Adrenal gland (tissue), 5 donors: Measurements from ENCODE around the gene TP53BP2.

Source experiments
- CTCF ChIP-seq, 6 experiments: fragments of 450-650 bp in 4 of 6; fragments of 200-600 bp in 2 of 6; sonication (generic) in 1 of 6; IDR thresholded peaks; 1 replicate in 5 of 6; 2 replicates in 1 of 6; pipeline versions ENCODE4 v1.5.1 to v1.8.0; 2016 to 2021; ENCODE audit warnings: antibody characterized with exemption in 6 of 6, mild to moderate bottlenecking in 2 of 6, moderate library complexity in 1 of 6
- POLR2A ChIP-seq, 2 donors: fragments of 450-650 bp; IDR thresholded peaks; one replicate each; pipeline ENCODE4 v1.6.1; 2017; ENCODE audit warnings: antibody characterized with exemption in 2 of 2, mild to moderate bottlenecking in 2 of 2, moderate library complexity in 1 of 2
- donor health status: DM: no; HTN: no; CAD: no.

GRCh38 chr1:223783676-223784075 lies 62.1 kb downstream of the TP53BP2 start:
- TF ChIP-seq CTCF (IDR thresholded peaks at IDR 0.05) (no peak), POLR2A (IDR thresholded peaks at IDR 0.05) (no peak)
